NCI-H1694 treated with DMSO at 0.1 percent for 48 hours (cell line): ENCODE measurements around the gene LAT.
"Not testable (repeated sequence)": the region's sequence is repeated elsewhere in the genome, so short reads cannot be mapped to it uniquely, and the experiment has no call there.

Source experiments
- DNase-seq: peaks from one replicate; lab custom pipeline; 2025; lab: John Stamatoyannopoulos, UW

Gene LAT

GRCh38 chr16:28984619-28985135 is at the start of gene LAT:
LAT (plus strand) TSS chr16:28985052; CDS start chr16:28985418, 366 bp downstream.
- no peak for DNase-seq

GRCh38 chr16:28935346-28935745 is 49.5 kb upstream of the LAT start:
- DNase-seq: no peak

GRCh38 chr16:28935924-28936783 is 48.7 kb upstream of the LAT start:
- DNase-seq: no peak

GRCh38 chr16:28936784-28937155 is 48.1 kb upstream of the LAT start:
- DNase-seq: no peak

GRCh38 chr16:28937222-28937876 is 47.5 kb upstream of the LAT start:
- DNase-seq: no peak

- no peak for DNase-seq
Measured at GRCh38 chr16:28938721-28939120, 46.1 kb upstream of the LAT start.

GRCh38 chr16:28939825-28940224 is 45.0 kb upstream of the LAT start:
- not testable (repeated sequence) for DNase-seq

GRCh38 chr16:28943281-28943680 is 41.6 kb upstream of the LAT start:
- DNase-seq: no peak

GRCh38 chr16:28946681-28947080 is 38.2 kb upstream of the LAT start:
- no peak for DNase-seq

GRCh38 chr16:28950648-28951409 is 34.0 kb upstream of the LAT start, which contains the start of gene NFATC2IP:
NFATC2IP (plus strand) TSS chr16:28950937; CDS start chr16:28951012, 75 bp downstream.
- DNase-seq: peak; percentile 98

- DNase-seq: no peak
Measured at GRCh38 chr16:28951410-28951943, 33.4 kb upstream of the LAT start.

GRCh38 chr16:28958216-28958615 is 26.6 kb upstream of the LAT start:
- no peak for DNase-seq

GRCh38 chr16:28958836-28959235 is 26.0 kb upstream of the LAT start:
- DNase-seq: no peak

GRCh38 chr16:28964072-28964471 is 20.8 kb upstream of the LAT start:
- no peak for DNase-seq

- no peak for DNase-seq
Measured at GRCh38 chr16:28964496-28964895, 20.4 kb upstream of the LAT start.

- DNase-seq: no peak
Measured at GRCh38 chr16:28967156-28967555, 17.7 kb upstream of the LAT start.

- DNase-seq: not testable (repeated sequence)
Measured at GRCh38 chr16:28969696-28970095, 15.2 kb upstream of the LAT start.

GRCh38 chr16:28974007-28974436 is 10.8 kb upstream of the LAT start:
- peak; percentile 50 for DNase-seq

GRCh38 chr16:28974437-28975157 is 10.3 kb upstream of the LAT start, which contains the start of gene SPNS1:
SPNS1 (plus strand) TSS chr16:28974778; CDS start chr16:28975152, 374 bp downstream.
- peak; percentile 85 for DNase-seq

GRCh38 chr16:28975158-28975599 is 9.7 kb upstream of the LAT start:
- DNase-seq: no peak
